Cerebellar cortex (tissue), 1 donor: ENCODE results near the gene VEGFA.

Experiments used
- DNase-seq: peaks from one replicate; pipeline ENCODE4 v3.0.0-alpha.2; 2015; ENCODE audit warnings: low spot score

Gene VEGFA

GRCh38 chr6:43759136-43759906, 10.7 kb upstream of the VEGFA start:
- no peak for DNase-seq

DNA sequence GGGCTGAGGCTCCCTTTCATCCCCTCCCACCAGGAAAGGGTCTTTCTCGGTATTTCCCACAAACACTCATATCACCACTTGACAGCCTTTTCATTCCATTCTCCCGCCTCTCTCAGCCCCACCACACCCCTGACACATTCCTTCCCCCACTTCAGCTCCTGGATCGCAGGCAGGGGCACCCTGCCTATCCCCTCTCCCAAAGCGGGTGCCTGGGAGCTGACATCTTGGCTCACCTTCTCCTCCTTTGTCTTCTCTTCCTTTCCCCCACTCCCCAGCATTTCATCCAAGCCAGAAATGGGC, 10.2 kb upstream of the VEGFA start:
- no peak for DNase-seq

DNA sequence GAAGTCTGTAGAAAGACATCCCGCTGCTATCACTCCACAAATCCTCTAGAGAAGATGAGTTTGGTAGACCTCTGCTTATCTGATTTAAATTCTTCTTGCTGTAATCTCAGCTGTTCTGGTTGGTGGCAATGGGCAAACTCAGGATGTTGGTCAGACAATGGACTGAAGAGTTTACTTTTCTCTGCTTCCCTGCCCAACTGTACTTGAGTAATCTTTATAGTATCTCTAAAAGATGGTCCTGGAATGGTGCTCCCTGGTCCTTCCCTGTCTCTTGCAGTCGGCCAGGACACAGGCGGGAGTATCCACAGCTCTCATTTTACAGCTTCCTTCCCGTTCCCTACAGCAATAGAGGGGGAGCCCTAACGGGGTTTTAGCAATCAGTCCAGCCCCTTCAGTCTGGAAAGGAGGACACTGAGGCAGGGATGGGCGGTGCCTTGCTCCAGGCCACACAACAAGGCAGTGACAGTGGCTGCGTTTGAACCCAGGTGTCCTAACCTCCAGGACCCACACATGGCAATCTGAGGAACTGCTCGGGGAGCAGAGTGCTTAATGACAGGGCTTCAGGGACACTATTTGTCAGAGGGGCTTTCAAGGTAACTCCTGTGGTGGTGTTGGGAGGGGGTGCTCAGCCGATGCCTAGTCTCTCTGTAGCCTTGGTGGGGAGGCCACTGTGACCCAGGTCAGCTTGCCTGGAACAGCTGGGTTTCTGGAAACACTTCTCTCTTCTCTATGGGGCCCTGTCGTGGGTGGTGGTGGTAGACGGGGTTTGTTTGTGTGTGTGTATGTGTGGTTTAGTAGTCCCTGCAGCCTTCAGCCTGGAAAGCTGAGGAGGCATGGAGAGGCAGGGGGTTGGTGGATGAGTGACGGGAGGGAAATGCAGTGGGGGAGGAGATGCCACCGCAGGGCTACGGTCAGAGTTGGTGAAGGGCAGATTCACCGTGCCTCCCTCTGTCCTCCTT, 9.5 kb upstream of the VEGFA start:
- no peak for DNase-seq

DNA sequence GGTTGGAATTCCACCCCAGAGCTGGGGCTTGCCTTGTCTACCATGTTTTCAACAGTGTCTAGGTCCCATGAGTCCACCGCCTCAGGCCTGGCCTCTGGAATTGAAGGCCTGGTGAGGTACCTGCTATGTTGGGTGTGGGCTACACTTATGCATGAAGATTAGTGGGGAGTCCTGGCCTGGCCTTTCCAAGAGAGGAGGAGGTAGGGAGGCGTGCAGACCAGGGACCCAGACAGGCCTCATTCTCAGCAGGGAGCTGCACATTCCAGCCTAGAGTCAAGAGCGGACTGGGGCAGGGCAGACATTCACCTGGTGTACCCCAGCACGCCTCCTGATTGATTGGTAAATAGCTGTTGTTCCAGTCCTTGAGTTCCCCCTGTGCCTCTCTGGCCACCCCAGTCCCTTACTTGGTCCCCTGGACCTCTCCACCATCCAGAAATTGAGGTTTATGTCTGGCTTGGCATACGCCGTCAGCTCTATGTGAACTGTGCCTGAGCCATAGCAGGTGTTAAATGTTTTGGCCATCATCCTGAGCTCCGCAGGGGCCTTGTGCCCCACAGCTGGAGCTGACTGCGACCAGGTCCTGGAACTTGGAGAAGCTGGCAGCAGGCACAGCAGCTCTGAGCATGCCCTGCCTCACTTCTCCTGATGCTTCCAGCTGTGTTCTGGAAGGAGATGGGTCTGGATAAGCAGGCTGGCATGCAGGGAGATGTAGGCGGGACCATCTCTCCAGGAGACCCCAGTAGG, 8.2 kb upstream of the VEGFA start:
- no peak for DNase-seq

- no peak for DNase-seq
Observed at GRCh38 chr6:43762410-43762768, 7.6 kb upstream of the VEGFA start.

- DNase-seq, result no peak
Observed at GRCh38 chr6:43762966-43763695, 6.9 kb upstream of the VEGFA start.

DNA sequence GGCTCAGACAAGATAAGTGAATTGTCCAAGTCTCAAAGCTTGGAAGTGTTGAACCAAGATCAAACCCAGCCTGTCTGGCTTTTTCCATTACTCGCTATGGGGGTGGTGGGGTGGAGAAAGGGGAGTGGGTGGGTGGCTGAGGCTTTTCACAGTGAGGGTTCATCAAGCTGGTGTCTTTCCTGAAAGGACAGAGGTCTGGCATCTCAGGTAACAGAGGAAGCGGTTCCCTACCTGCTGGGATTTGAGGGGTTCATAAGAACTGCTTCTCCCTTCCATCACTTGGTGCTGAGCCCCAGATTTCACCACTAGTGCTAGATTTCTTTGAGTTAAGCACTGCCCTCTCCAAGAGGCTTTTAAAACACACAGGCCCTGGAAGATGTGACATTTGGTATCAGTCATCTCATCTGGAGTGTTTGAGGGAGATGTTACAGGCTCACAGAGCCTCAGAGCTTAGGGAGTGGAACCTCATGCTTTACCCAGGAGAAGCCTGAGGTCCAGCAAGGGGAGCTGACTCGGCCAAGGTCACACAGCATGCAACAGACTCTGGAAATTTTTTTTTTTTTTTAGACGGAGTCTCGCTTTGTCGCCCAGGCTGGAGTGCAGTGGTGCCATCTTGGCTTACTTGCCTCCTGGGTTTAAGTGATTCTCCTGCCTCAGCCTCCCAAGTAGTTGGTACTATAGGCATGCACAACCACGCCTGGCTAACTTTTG, 6.0 kb upstream of the VEGFA start:
- no peak for DNase-seq

DNA sequence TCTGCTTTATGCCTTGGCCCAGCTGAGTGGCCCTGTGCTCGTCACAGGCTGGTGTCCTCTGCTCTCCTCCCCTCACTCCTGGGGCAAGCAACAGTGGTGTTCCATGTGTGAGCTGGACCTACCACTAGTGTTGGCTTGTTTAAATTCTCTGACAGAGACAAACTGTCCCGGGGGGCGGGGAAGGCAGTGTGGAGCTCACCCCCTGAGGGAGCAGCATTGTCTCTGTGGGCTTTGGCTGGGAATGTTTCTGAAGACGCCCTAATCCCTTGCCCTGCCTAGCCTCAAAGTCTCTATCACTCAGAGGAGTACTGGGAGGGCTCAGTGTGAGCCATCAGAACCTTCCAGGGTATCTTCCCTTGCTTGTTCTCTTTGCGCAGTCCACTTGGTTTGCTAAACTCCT, 5.2 kb upstream of the VEGFA start:
- no peak for DNase-seq

DNA sequence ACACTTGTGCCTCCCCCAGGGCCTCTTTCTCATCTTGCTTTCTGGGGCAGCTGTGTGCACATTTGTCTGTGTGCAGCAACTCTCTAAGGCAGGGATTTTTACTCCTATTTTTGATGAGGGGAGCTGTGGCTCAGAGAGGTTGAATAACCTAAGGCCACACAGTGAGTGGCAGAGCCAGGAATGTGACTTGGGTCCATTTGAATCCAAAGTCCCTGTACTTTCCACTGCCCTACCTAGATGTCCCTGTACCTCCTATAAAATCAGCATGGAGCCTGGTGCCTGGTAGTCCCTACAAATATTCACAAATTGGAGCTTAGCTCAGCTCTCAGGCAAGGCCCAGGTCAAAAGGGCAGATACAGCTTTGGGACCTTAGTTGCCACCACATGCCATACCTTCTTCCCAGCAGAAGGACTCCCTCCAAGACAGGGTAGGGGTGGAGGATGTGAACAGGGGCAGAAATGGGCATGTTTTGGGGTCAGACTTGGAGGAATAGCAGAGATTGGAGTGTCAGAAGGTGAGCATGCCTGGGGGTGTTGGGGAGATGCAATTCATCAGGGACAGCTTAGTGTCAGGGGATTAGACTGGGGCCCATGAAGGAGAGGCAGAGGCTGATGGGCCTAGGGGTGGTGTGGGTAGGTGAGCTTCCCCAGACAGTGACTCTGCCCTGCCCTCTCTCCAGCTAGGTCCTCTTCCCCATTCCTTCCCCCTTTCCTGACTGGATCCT, 4.1 kb upstream of the VEGFA start:
- DNase-seq, result no peak

DNA sequence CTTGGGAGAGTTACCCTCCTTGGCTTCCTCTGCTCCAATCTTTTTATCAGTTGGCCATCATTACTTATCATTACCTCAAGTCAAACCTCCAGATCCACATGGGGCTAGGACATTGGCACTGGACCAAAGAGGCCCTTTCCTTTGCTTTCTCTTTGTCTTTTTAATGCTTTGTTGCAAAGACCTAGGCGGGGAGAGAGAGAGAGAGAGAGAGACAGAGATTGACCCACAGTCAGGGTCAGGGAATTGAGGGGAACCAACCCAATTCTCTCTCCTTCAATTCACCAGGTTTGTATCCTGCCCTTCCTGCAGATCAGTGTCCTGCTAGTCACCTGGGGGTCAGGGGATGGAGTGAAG, 3.5 kb upstream of the VEGFA start:
- DNase-seq, result no peak

GRCh38 chr6:43766964-43767461, 3.0 kb upstream of the VEGFA start:
- no peak for DNase-seq

DNA sequence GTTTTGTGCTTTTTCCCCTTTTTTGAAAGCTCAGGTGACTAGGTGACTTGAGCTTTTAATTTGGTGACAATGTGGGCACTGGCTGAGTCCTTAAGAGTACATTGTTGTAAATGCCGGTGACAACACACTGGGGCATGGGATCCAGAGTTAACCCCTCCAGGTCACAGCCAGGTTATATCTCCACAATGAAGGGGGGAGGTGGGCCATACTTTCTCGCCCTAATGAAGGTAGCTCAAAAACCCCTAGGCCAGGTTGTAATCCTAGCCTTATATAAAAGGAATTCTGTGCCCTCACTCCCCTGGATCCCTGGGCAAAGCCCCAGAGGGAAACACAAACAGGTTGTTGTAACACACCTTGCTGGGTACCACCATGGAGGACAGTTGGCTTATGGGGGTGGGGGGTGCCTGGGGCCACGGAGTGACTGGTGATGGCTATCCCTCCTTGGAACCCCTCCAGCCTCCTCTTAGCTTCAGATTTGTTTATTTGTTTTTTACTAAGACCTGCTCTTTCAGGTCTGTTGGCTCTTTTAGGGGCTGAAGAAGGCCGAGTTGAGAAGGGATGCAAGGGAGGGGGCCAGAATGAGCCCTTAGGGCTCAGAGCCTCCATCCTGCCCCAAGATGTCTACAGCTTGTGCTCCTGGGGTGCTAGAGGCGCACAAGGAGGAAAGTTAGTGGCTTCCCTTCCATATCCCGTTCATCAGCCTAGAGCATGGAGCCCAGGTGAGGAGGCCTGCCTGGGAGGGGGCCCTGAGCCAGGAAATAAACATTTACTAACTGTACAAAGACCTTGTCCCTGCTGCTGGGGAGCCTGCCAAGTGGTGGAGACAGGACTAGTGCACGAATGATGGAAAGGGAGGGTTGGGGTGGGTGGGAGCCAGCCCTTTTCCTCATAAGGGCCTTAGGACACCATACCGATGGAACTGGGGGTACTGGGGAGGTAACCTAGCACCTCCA, 2.2 kb upstream of the VEGFA start:
- DNase-seq, result no peak

DNA sequence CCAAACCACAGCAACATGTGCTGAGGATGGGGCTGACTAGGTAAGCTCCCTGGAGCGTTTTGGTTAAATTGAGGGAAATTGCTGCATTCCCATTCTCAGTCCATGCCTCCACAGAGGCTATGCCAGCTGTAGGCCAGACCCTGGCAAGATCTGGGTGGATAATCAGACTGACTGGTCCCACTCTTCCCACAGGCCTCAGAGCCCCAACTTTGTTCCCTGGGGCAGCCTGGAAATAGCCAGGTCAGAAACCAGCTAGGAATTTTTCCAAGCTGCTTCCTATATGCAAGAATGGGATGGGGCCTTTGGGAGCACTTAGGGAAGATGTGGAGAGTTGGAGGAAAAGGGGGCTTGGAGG, 1.5 kb upstream of the VEGFA start:
- no peak for DNase-seq

- DNase-seq, result no peak
Observed at GRCh38 chr6:43768983-43769525, 957 bp upstream of the VEGFA start.

DNA sequence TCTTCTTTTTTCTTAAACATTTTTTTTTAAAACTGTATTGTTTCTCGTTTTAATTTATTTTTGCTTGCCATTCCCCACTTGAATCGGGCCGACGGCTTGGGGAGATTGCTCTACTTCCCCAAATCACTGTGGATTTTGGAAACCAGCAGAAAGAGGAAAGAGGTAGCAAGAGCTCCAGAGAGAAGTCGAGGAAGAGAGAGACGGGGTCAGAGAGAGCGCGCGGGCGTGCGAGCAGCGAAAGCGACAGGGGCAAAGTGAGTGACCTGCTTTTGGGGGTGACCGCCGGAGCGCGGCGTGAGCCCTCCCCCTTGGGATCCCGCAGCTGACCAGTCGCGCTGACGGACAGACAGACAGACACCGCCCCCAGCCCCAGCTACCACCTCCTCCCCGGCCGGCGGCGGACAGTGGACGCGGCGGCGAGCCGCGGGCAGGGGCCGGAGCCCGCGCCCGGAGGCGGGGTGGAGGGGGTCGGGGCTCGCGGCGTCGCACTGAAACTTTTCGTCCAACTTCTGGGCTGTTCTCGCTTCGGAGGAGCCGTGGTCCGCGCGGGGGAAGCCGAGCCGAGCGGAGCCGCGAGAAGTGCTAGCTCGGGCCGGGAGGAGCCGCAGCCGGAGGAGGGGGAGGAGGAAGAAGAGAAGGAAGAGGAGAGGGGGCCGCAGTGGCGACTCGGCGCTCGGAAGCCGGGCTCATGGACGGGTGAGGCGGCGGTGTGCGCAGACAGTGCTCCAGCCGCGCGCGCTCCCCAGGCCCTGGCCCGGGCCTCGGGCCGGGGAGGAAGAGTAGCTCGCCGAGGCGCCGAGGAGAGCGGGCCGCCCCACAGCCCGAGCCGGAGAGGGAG, 580 bp downstream of the VEGFA start:
- peak; percentile 42 for DNase-seq

GRCh38 chr6:43771210-43771857, 1.3 kb downstream of the VEGFA start:
- peak; percentile 55 for DNase-seq

GRCh38 chr6:43771858-43772680, 2.1 kb downstream of the VEGFA start:
- DNase-seq, result peak; percentile 60
